ENCODE data around the gene GPBP1. TPM values are rescaled to one million over a fixed set of nuclear protein-coding genes. Genes with fewer than 3 reads are reported as not detected.
A peak's percentile ranks its signal among the peaks of the same experiment; 100 is the strongest.
"Not testable (repeated sequence)": the region's sequence is repeated elsewhere in the genome, so short reads cannot be mapped to it uniquely, and the experiment has no call there.

GPBP1 gene
- total RNA-seq = 154 TPM

- DNase-seq (ENCODE audit: low spot score in 2 of 2) = peak; percentile 96 to 97
Observed at GRCh38 chr5:57173319-57174127, at the start of gene GPBP1. Gene GPBP1, plus strand, starts transcription at chr5:57174059. Its CDS starts 40,072 bp downstream, at chr5:57214131.

GRCh38 chr5:57128325-57128724 lies 45.5 kb upstream of the GPBP1 start:
- no peak for FAIRE-seq
- DNase-seq (ENCODE audit: low spot score in 2 of 2) = no peak

More at GRCh38 chr5:57173319-57174127, at the start of gene GPBP1:
- FAIRE-seq = no peak

- DNase-seq (ENCODE audit: low spot score in 2 of 2) (no peak), FAIRE-seq (no peak)
Observed at GRCh38 chr5:57133574-57133973, 40.3 kb upstream of the GPBP1 start.

- DNase-seq (ENCODE audit: low spot score in 2 of 2) = no peak
- no peak for FAIRE-seq
Observed at GRCh38 chr5:57137401-57137800, 36.5 kb upstream of the GPBP1 start.

- FAIRE-seq (no peak), DNase-seq (ENCODE audit: low spot score in 2 of 2) (no peak)
Observed at GRCh38 chr5:57152316-57152715, 21.5 kb upstream of the GPBP1 start.

GRCh38 chr5:57155033-57155432 lies 18.8 kb upstream of the GPBP1 start:
- FAIRE-seq (no peak), DNase-seq (ENCODE audit: low spot score in 2 of 2) (no peak)

- DNase-seq (ENCODE audit: low spot score in 2 of 2) (no peak), FAIRE-seq (no peak)
Observed at GRCh38 chr5:57157131-57157530, 16.7 kb upstream of the GPBP1 start.

GRCh38 chr5:57157666-57158065 lies 16.2 kb upstream of the GPBP1 start:
- FAIRE-seq (no peak), DNase-seq (ENCODE audit: low spot score in 2 of 2) (no peak)

GRCh38 chr5:57163553-57164006 lies 10.3 kb upstream of the GPBP1 start:
- FAIRE-seq (no peak), DNase-seq (ENCODE audit: low spot score in 2 of 2) (no peak)

GRCh38 chr5:57164124-57164523 lies 9.7 kb upstream of the GPBP1 start:
- DNase-seq (ENCODE audit: low spot score in 2 of 2) (no peak), FAIRE-seq (no peak)

- not testable (repeated sequence) for DNase-seq (ENCODE audit: low spot score in 2 of 2); FAIRE-seq
Observed at GRCh38 chr5:57165171-57165570, 8.7 kb upstream of the GPBP1 start.

- DNase-seq (ENCODE audit: low spot score in 2 of 2) (no peak), FAIRE-seq (no peak)
Observed at GRCh38 chr5:57166276-57166675, 7.6 kb upstream of the GPBP1 start.

- DNase-seq (ENCODE audit: low spot score in 2 of 2) (no peak), FAIRE-seq (no peak)
Observed at GRCh38 chr5:57167201-57167600, 6.7 kb upstream of the GPBP1 start.

- not testable (repeated sequence) for DNase-seq (ENCODE audit: low spot score in 2 of 2); FAIRE-seq
Observed at GRCh38 chr5:57170116-57170515, 3.7 kb upstream of the GPBP1 start.

- DNase-seq (ENCODE audit: low spot score in 2 of 2) (no peak), FAIRE-seq (no peak)
Observed at GRCh38 chr5:57171816-57172465, 1.9 kb upstream of the GPBP1 start.

- DNase-seq (ENCODE audit: low spot score in 2 of 2) (peak in 1 of 2 donors; percentile 20), FAIRE-seq (no peak)
Observed at GRCh38 chr5:57172466-57173318, 1.2 kb upstream of the GPBP1 start.

GRCh38 chr5:57174128-57174889 lies 450 bp downstream of the GPBP1 start:
- no peak for FAIRE-seq

GRCh38 chr5:57174890-57175510 lies 1.1 kb downstream of the GPBP1 start:
- DNase-seq (ENCODE audit: low spot score in 2 of 2) (no peak), FAIRE-seq (no peak)

More at GRCh38 chr5:57174128-57174889, 450 bp downstream of the GPBP1 start:
- peak in 1 of 2 donors; percentile 14 for DNase-seq (ENCODE audit: low spot score in 2 of 2)

- FAIRE-seq (no peak), DNase-seq (ENCODE audit: low spot score in 2 of 2) (no peak)
Observed at GRCh38 chr5:57175551-57176309, 1.9 kb downstream of the GPBP1 start.
